ENCODE measurements around the gene UBE2D1.

GRCh38 chr10:58293989-58294388, 40.8 kb upstream of the UBE2D1 start:
- TF ChIP-seq CTCF (IDR thresholded peaks at IDR 0.05) (no peak), POLR2A (IDR thresholded peaks at IDR 0.05) (no peak), POLR2AphosphoS5 (IDR thresholded peaks at IDR 0.05) (no peak), EP300 (IDR thresholded peaks at IDR 0.05) (no peak)

Data from sigmoid colon (tissue), 4 donors.